C4-2B (cell line): ENCODE measurements around the gene ITGA4.
A peak's percentile ranks its signal among the peaks of the same experiment; 100 is the strongest.

Experiments used
- H3K27ac ChIP-seq: fragments of 450-650 bp; 2 replicates; pipeline ENCODE4 v1.5.1; 2017
- ZFX ChIP-seq: fragments of 450-650 bp; IDR thresholded peaks from 2 replicates; pipeline ENCODE4 v1.6.1; 2017
- TF ChIP-seq, protein P1 (sequence below): fragments of 450-650 bp; conservative IDR thresholded peaks from 2 replicates; pipeline ENCODE4 v1.5.1; 2017; ENCODE audit warnings: mild to moderate bottlenecking

Gene ITGA4

DNA sequence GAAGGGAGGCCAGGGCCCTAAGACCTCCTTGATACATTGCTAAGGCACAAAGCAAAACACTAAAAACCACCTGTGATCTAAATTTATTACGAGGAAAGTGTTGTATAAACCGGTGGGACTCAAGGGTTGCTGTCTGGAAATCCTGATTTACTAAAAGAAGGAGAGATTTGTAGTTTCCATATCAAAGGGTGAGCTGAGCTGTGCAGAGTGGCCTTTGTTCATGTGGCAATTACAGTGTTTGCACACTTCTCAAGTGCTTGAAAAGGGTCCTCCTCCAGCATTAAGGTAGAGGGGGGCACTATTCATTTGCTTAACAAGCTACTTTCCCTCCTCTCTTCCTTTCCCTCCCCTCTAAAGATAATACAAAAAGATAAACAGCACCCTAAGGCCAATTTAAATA, 30.5 kb upstream of the ITGA4 start:
- no peak for TF ChIP-seq ZFX
- TF ChIP-seq, protein P1, sequence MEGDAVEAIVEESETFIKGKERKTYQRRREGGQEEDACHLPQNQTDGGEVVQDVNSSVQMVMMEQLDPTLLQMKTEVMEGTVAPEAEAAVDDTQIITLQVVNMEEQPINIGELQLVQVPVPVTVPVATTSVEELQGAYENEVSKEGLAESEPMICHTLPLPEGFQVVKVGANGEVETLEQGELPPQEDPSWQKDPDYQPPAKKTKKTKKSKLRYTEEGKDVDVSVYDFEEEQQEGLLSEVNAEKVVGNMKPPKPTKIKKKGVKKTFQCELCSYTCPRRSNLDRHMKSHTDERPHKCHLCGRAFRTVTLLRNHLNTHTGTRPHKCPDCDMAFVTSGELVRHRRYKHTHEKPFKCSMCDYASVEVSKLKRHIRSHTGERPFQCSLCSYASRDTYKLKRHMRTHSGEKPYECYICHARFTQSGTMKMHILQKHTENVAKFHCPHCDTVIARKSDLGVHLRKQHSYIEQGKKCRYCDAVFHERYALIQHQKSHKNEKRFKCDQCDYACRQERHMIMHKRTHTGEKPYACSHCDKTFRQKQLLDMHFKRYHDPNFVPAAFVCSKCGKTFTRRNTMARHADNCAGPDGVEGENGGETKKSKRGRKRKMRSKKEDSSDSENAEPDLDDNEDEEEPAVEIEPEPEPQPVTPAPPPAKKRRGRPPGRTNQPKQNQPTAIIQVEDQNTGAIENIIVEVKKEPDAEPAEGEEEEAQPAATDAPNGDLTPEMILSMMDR: no peak

DNA sequence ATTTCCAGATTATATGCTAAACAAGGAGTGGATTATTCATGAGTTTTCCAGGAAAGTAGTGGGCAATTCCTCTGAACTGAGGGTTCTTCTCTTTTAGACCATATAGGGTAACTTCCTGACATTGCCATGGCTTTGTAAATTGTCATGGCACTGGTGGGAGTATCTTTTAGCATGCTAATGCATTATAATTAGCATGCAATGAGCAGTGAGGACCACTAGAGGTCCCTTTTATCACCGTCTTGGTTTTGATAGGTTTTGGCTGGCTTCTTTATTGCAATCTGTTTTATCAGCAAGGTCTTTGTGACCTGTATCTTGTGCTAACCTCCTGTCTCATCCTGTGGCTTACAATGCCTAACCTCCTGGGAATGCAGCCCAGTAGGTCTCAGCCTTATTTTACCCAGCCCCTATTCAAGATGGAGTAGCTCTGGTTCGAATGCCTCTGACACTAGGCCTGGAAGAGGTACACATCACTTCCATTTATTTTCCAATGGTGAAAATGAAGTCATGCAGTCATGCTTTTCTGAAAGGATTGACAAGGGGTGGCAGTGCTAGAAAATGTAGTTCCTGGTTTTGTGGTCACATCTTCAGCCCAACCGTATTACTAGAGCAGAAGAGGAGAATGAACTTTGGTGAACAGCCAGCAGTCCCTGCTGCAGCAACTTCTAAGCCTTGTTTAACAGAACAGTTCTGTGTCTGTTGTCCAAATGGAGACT, 26.6 kb upstream of the ITGA4 start:
- no peak overlapping the region for H3K27ac ChIP-seq
- TF ChIP-seq, protein P1: peak; percentile 64
- no peak for TF ChIP-seq ZFX

More for the DNA sequence above, 30.5 kb upstream of the ITGA4 start:
- no peak overlapping the region for H3K27ac ChIP-seq

DNA sequence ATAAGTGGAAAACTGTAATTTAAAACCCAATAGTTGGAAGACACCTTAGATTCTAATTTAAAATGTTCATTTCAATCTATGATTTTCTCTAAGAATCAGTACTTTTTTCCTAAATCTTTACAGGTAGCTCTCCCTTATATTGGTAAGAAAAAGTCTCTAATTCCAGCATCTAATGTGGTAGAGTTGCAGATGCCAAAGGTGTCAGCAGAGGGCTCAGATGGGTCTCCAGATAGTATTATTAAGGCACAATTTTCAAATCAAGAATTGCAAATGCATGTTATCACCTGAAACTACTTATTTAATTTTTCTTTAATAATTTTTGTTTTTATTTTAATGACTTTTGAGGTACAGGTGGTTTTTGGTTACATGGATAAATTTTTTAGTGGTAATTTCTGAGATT, 25.5 kb upstream of the ITGA4 start:
- TF ChIP-seq ZFX: no peak
- TF ChIP-seq, protein P1: no peak
- H3K27ac ChIP-seq: no peak overlapping the region

DNA sequence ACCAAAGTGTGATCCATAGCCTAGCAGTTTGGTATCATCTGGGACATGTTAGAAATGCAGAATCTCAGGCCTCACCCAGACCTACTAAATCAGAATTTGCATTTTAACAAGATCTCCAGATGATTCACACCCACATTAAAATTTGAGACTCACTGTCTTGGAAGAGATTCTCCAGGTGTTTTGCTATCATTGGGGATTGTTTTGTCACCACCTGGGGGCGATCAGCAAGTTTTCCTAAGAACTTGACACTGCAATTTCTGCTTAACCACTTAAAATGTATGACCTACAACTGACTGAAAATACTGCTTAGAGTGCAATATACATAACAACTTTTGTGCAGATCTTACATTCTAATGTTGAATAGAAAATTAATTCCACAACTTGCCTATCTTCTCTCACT, 18.9 kb upstream of the ITGA4 start:
- TF ChIP-seq, protein P1: peak; percentile 36
- TF ChIP-seq ZFX: no peak
- no peak overlapping the region for H3K27ac ChIP-seq

DNA sequence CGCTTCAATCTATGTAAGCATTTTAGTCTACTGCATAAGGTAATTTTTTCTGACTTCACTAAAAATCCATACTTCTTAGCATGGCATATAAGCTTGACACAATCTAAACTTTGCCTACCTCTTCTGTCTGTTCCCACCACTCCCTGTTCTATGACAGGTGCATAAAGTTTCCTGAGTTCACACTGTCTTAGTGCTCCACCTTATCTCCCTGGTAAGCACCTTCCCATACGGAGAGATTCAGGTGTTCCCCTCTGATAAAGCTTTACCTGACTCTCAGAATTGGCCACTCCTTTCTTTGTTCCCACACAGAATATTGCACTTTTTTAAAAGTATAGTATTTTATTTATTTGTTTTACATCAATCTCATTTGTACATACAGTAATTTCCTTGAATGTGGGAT, 16.8 kb upstream of the ITGA4 start:
- TF ChIP-seq, protein P1: no peak
- TF ChIP-seq ZFX: no peak
- no peak overlapping the region for H3K27ac ChIP-seq

DNA sequence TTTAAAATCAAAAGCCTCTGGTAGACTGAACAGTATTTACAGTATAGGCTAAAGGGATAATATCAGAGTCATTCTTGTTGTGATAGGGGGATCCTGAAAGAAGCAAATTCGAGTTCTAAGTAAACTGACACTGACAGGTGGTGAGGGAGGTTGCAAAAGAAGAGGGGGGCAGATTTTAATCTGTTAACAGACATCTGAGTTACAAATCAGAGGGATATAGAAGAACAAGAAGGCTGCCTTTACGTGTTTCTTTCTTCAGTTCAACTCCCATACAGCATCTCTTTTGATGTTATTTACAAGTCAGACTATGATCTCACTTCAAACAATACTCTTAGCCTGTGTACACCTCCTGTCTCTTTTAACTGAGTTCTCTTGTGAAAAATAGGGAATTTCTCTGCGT, 16.3 kb upstream of the ITGA4 start:
- no peak overlapping the region for H3K27ac ChIP-seq
- no peak for TF ChIP-seq ZFX
- TF ChIP-seq, protein P1: no peak

DNA sequence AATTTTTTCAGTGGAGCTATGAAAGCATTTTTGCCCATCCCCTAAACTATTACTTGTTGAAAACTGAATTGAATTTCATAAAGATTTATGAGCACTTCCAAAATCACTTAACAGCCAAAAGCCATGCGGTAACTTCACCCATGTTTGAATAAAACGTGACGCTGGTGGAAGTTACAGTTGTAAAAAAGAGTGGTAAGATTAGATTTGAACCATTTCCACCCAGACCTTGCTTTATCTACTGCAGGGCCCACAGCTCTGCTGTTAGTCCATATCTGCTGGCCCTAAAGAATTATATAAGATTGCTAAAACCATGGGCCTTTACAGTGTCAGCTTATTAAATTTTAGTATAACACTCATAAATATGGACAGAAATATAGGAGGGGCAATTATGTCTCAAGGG, 15.5 kb upstream of the ITGA4 start:
- TF ChIP-seq, protein P1: no peak
- no peak for TF ChIP-seq ZFX
- no peak overlapping the region for H3K27ac ChIP-seq
